ENCODE results near the gene EDC4. TPM values are rescaled to one million over a fixed set of nuclear protein-coding genes. Genes with fewer than 3 reads are reported as not detected.

The EDC4 gene
- total and polyA plus RNA-seq, 2 of the 8 experiments (the other 6 are each of a cell fraction or from before 2014, with no cell fraction given) = 58.5 to 72.7 TPM

DNA sequence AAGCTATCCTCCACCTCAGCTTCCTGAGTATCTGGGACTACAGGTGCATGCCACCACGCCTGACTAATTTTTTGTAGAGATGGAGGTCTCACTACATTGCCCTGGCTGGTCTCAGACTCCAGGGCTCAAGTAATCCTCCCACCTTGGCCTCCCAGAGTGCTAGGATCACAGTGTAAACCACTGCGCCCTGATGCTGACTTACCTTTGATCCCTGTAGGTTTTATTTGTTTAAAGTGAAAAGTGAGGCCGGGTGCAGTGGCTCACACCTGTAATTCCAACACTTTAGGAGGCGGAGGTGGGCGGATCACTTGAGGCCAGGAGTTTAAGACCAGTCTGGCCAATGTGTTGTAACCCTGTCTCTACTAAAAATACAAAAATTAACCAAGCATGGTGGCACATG, 28.9 kb downstream of the EDC4 start:
- no peak overlapping the region for H3K4ac ChIP-seq (replicated peaks; ENCODE audit: insufficient read length, low read depth, low read length)
- H3K9me3 ChIP-seq (ENCODE audit: insufficient read depth in 2 of 2, low read depth in 1 of 2, low read length in 1 of 2) = no peaks in the 10 kb centered on the region
- H3K27ac ChIP-seq (ENCODE audit: low read depth, low read length) = no peak overlapping the region
- H2BK15ac ChIP-seq (ENCODE audit: low read length) = no peak overlapping the region
- FAIRE-seq = no peak
- no peaks in the 10 kb centered on the region for H3K23me2 ChIP-seq (ENCODE audit: low read depth, low read length)
- peaks cover 2 to 5% of the 10 kb centered on the region in 2 experiments for H4K20me1 ChIP-seq (replicated peaks in 1 of 2; ENCODE audit: control insufficient read depth in 1 of 2, insufficient read depth in 2 of 2, low read length in 2 of 2)
- no peak overlapping the region for H2AFZ ChIP-seq (ENCODE audit: low read length)
- H3K56ac ChIP-seq (replicated peaks; ENCODE audit: insufficient read length, low read depth, low read length) = no peak overlapping the region
- no peak overlapping the region for H4K5ac ChIP-seq (ENCODE audit: insufficient read length, low read depth, low read length)
- H3K27me3 ChIP-seq (replicated peaks in 1 of 4; ENCODE audit: control insufficient read depth in 3 of 4, extremely low read depth in 1 of 4, insufficient read depth in 3 of 4, low read length in 3 of 4) = no peaks in the 10 kb centered on the region
- ChIA-PET CTCF (ENCODE audit: partially characterized antibody) (interaction anchor here (0.7 to 1.7 kb wide), 5 partner anchors 21 to 165 kb away, joined by 3 to 5 read pairs (median 4); no protein-coding TSS in a partner anchor), POLR2A (ENCODE audit: partially characterized antibody) (interaction anchor here (0.7 to 1.1 kb wide), 3 partner anchors 8 to 340 kb away, joined by 3 to 4 read pairs (median 3); partner anchors contain the start of gene PSKH1)
- H3K23ac ChIP-seq (ENCODE audit: insufficient read length) = no peak overlapping the region
- H2BK5ac ChIP-seq (ENCODE audit: low read depth, low read length) = no peak overlapping the region
- no peak for DNase-seq (ENCODE audit: low read depth in 1 of 2, low spot score in 2 of 2)
- H2BK20ac ChIP-seq (ENCODE audit: low read length) = no peak overlapping the region
- no peak overlapping the region for H4K8ac ChIP-seq (ENCODE audit: extremely low read depth, insufficient read depth, low read length)
- H3K14ac ChIP-seq (ENCODE audit: insufficient read length) = no peak overlapping the region
- H3K79me2 ChIP-seq (ENCODE audit: control insufficient read depth in 1 of 2, insufficient read depth in 2 of 2, low read length in 2 of 2) = peaks cover 3 to 21% of the 10 kb centered on the region in 2 experiments; a peak in 3 of 4 replicates
- no peak overlapping the region for H3K4me2 ChIP-seq (ENCODE audit: insufficient read depth in 1 of 2, low read depth in 2 of 2, low read length in 2 of 2)
- no peak overlapping the region for H4K91ac ChIP-seq (replicated peaks; ENCODE audit: insufficient read length, low read length)
- no peaks in the 10 kb centered on the region; a peak in 1 of 8 replicates for H3K36me3 ChIP-seq (ENCODE audit: control insufficient read depth in 2 of 4, insufficient read depth in 4 of 4, low read length in 3 of 4)
- no peak overlapping the region for H3K9ac ChIP-seq (replicated peaks in 1 of 4; ENCODE audit: extremely low read depth in 1 of 4, low read depth in 3 of 4, low read length in 3 of 4)
- no peak overlapping the region for H2BK120ac ChIP-seq (replicated peaks; ENCODE audit: low read depth, low read length)
- no peak overlapping the region for H3K18ac ChIP-seq (ENCODE audit: extremely low read depth, low read length)
- no peak overlapping the region for H2AK5ac ChIP-seq (ENCODE audit: low read depth, low read length)
- no peak overlapping the region for H2BK12ac ChIP-seq (ENCODE audit: low read depth, low read length)
- H3K4me3 ChIP-seq (ENCODE audit: extremely low read depth in 1 of 4, insufficient read depth in 2 of 4, low read depth in 3 of 4, low read length in 4 of 4) = no peak overlapping the region
- no peaks in the 10 kb centered on the region for H3K4me1 ChIP-seq (replicated peaks in 1 of 4; ENCODE audit: control insufficient read depth in 3 of 4, insufficient read depth in 4 of 4, low read length in 3 of 4)
- peaks cover 12% of the 10 kb centered on the region for H3K79me1 ChIP-seq (ENCODE audit: low read depth, low read length)
- 91% methylated on average over 5 of the region's 5 CpGs; no CpG with 5 or more reads in 1 of the 2 experiments for WGBS, 2 experiments (ENCODE audit: extremely low coverage in 1 of 2, insufficient coverage in 1 of 2, insufficient read length in 1 of 2, insufficient replicate concordance in 2 of 2, low coverage in 1 of 2, low lambda C conversion rate in 2 of 2, missing lambda C conversion rate in 1 of 2)
- no peak for TF ChIP-seq CHD1 (IDR thresholded peaks at IDR 0.05; ENCODE audit: low read depth, low read length)
- no peak for TF ChIP-seq ASH2L (IDR thresholded peaks at IDR 0.05; ENCODE audit: low read length)
- no peak for TF ChIP-seq POLR2AphosphoS5 (IDR thresholded peaks at IDR 0.05; ENCODE audit: low read depth, low read length)
- TF ChIP-seq SP1 (IDR thresholded peaks at IDR 0.05; ENCODE audit: low read depth, low read length) = no peak
- TF ChIP-seq GABPA (IDR thresholded peaks at IDR 0.05; ENCODE audit: borderline replicate concordance, insufficient read depth, low read length) = no peak
- TF ChIP-seq ZNF274 (IDR thresholded peaks at IDR 0.05; ENCODE audit: borderline replicate concordance, extremely low read depth, low read length) = no peak
- TF ChIP-seq, protein P1, sequence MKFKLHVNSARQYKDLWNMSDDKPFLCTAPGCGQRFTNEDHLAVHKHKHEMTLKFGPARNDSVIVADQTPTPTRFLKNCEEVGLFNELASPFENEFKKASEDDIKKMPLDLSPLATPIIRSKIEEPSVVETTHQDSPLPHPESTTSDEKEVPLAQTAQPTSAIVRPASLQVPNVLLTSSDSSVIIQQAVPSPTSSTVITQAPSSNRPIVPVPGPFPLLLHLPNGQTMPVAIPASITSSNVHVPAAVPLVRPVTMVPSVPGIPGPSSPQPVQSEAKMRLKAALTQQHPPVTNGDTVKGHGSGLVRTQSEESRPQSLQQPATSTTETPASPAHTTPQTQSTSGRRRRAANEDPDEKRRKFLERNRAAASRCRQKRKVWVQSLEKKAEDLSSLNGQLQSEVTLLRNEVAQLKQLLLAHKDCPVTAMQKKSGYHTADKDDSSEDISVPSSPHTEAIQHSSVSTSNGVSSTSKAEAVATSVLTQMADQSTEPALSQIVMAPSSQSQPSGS (IDR thresholded peaks at IDR 0.05; ENCODE audit: low read length) = no peak
- TF ChIP-seq NRF1 (IDR thresholded peaks at IDR 0.05; ENCODE audit: low read depth, low read length) = no peak
- no peak for TF ChIP-seq POLR2A (IDR thresholded peaks at IDR 0.05; ENCODE audit: control extremely low read depth in 1 of 2, low read depth in 2 of 2, low read length in 2 of 2)
- no peak for TF ChIP-seq CHD2 (IDR thresholded peaks at IDR 0.05; ENCODE audit: low read length)
- no peak for TF ChIP-seq TAF1 (IDR thresholded peaks at IDR 0.05; ENCODE audit: low read depth, low read length)
- TF ChIP-seq EZH2 (IDR thresholded peaks at IDR 0.05; ENCODE audit: low read depth, low read length, severe bottlenecking) = no peak
- TF ChIP-seq BRCA1 (IDR thresholded peaks at IDR 0.05; ENCODE audit: low read depth, low read length) = no peak
- TF ChIP-seq SP2 (IDR thresholded peaks at IDR 0.05; ENCODE audit: low read length) = no peak

Measured in H1 (cell line).